Keratinocyte (primary cell): ENCODE results near the gene IGFBP5. TPM values are rescaled to one million over a fixed set of nuclear protein-coding genes. Genes with fewer than 3 reads are reported as not detected.

Source experiments
- DNase-seq: peaks from one replicate; pipeline ENCODE4 v3.0.0-alpha.2; 2011; ENCODE audit warnings: low read depth, missing footprints, low spot score
- FAIRE-seq: peaks from 2 replicates; lab custom pipeline; 2011; peaks lifted over from hg19 to GRCh38; lab: Jason Lieb, UNC
- H2AFZ ChIP-seq: 2 replicates; pipeline ENCODE4 v1.6.0; 2012; ENCODE audit warnings: low read length, control low read depth, inconsistent platforms; ENCODE audit not compliant: control insufficient read depth
- H3K27ac ChIP-seq: 2 replicates; pipeline ENCODE4 v1.5.1; 2011; ENCODE audit warnings: low read length; ENCODE audit not compliant: control insufficient read depth, insufficient read depth
- H3K27me3 ChIP-seq: 3 replicates; pipeline ENCODE4 v1.6.0; 2011; ENCODE audit warnings: low read length; ENCODE audit not compliant: control insufficient read depth, insufficient read depth; ENCODE audit errors: extremely low read depth
- H3K36me3 ChIP-seq, 2 experiments: 2 replicates in 1 of 2; 3 replicates in 1 of 2; pipeline ENCODE4 v1.5.1; 2011; ENCODE audit warnings: low read length in 2 of 2, mild to moderate bottlenecking in 1 of 2; ENCODE audit not compliant: control insufficient read depth in 2 of 2, insufficient read depth in 2 of 2; ENCODE audit errors: extremely low read depth in 1 of 2
- H3K4me1 ChIP-seq: 3 replicates; pipeline ENCODE4 v1.5.1; 2011; ENCODE audit warnings: low read length; ENCODE audit not compliant: control insufficient read depth, insufficient read depth; ENCODE audit errors: extremely low read depth
- H3K4me2 ChIP-seq: 3 replicates; pipeline ENCODE4 v1.6.0; 2011; ENCODE audit warnings: low read depth, low read length; ENCODE audit not compliant: control insufficient read depth, insufficient read depth; ENCODE audit errors: extremely low read depth
- H3K4me3 ChIP-seq, 3 experiments: fragments of 200-600 bp in 1 of 3; sonication (generic) in 1 of 3; 2 replicates in 2 of 3; 3 replicates in 1 of 3; pipeline ENCODE4 v1.5.1; 2011 to 2016; ENCODE audit warnings: low read length in 3 of 3, mild to moderate bottlenecking in 3 of 3, control low read depth in 2 of 3, inconsistent platforms in 1 of 3, low read depth in 1 of 3, mixed read lengths in 1 of 3, mixed run types in 1 of 3, moderate library complexity in 1 of 3; ENCODE audit not compliant: control insufficient read depth in 2 of 3, insufficient read depth in 2 of 3; ENCODE audit errors: extremely low read depth in 1 of 3
- H3K79me2 ChIP-seq: 2 replicates; pipeline ENCODE4 v1.6.0; 2012; ENCODE audit warnings: low read length; ENCODE audit not compliant: control insufficient read depth, insufficient read depth
- H3K9ac ChIP-seq: 3 replicates; pipeline ENCODE4 v1.6.0; 2011; ENCODE audit warnings: low read length; ENCODE audit not compliant: control insufficient read depth, insufficient read depth; ENCODE audit errors: extremely low read depth
- H3K9me1 ChIP-seq: 3 replicates; pipeline ENCODE4 v1.6.0; 2011; ENCODE audit warnings: low read length; ENCODE audit not compliant: control insufficient read depth, insufficient read depth; ENCODE audit errors: extremely low read depth
- H3K9me3 ChIP-seq: 2 replicates; pipeline ENCODE4 v1.5.1; 2012; ENCODE audit warnings: low read depth, low read length; ENCODE audit not compliant: control insufficient read depth
- H4K20me1 ChIP-seq: 3 replicates; pipeline ENCODE4 v1.6.0; 2011; ENCODE audit warnings: low read length; ENCODE audit not compliant: control insufficient read depth, insufficient read depth; ENCODE audit errors: extremely low read depth
- EZH2 ChIP-seq: IDR thresholded peaks from one replicate; pipeline ENCODE4 v1.6.1; 2012; ENCODE audit warnings: inconsistent platforms, mild to moderate bottlenecking, low read length, moderate library complexity
- dilution Hi-C: fragments of 300-500 bp; cut with MboI; formaldehyde crosslinking; loops from one replicate; pipeline ENCODE4 v1.7.0; 2020; ENCODE audit warnings: low sequenced_read_pairs; ENCODE audit not compliant: extremely low pct_ligation_motif_present
- polyA plus RNA-seq, 5 experiments: library from polyadenylated mRNA; depleted of rRNA in 3 of 5; stranded (reverse) in 3 of 5; stranded (forward) in 1 of 5; unstranded in 1 of 5; fragments of >200 nt; gene quantifications; 1 replicate in 1 of 5; 2 replicates in 3 of 5; 3 replicates in 1 of 5; pipeline versions ENCODE4 v1.2.1 to v1.2.3, GENCODE V29; 2011 to 2012; ENCODE audit warnings: missing spikeins in 2 of 5, low read depth in 1 of 5, low replicate concordance in 1 of 5
- TF ChIP-seq, protein P1 (sequence below), 3 experiments: IDR thresholded peaks in 1 of 3; conservative IDR thresholded peaks in 1 of 3; optimal IDR thresholded peaks in 1 of 3; 2 replicates in 2 of 3; 3 replicates in 1 of 3; pipeline versions ENCODE3 to v1.5.1; 2011; ENCODE audit warnings: low read length in 3 of 3, mild to moderate bottlenecking in 3 of 3, moderate library complexity in 2 of 3, control low read depth in 1 of 3, inconsistent platforms in 1 of 3; ENCODE audit not compliant: insufficient read depth in 2 of 3; ENCODE audit errors: extremely low read depth in 1 of 3

Gene IGFBP5
- polyA plus RNA-seq, 1 donor (not counting 4 experiments of a cell fraction or from before 2014, with no cell fraction given), result 1.1 TPM

DNA sequence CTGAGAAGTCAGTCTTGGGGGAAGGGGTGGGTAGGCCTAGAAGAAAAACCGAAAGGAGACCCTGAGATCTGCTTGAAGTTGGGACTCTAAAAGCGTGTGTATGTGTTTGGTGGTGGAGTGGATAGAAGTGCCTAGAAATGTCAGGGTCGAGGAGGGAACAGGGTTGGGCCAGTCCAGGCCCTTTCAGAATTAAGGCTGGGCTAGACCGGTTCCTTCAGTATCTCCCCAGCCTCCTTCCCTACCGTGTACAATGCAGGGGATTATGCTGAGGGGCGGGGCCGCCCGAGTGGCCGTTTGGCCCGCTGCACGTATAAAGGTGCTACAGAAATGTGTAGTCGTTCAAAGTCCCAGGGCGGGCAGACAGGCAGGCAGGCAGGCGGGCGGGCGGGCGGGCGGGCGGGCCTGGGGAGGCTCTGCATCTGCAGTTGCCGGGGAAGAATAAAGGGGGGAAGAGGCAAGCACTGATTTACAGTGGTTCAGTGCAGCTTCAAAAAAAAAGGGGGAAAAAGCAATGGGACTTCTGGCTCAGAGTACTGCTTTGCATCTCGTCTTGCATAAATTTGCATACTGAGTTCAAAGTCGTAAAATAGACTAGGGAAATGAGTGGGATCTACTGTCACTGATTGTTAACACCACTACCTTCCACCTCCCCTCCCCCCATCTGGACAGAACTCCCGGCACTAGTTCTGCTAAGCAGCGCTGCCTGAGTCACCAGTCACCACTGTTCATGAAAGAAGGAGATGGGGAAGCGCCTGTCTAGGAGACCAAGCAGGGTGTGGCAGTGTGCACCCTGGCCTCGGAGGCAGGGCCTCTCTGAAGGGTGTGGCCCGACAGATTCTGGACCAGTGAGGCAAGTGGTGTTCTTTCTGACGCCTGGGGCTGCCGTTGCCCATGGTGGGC lies 58.5 kb downstream of the IGFBP5 start:
- peaks cover 40% of the 10 kb centered on the region for H3K27me3 ChIP-seq
- H3K4me3 ChIP-seq, result no peak overlapping the region
- peak overlapping the region; percentile 8 for H3K4me2 ChIP-seq
- H3K79me2 ChIP-seq, result no peaks in the 10 kb centered on the region
- H3K27ac ChIP-seq, result no peak overlapping the region
- no peak overlapping the region for H2AFZ ChIP-seq
- H3K4me1 ChIP-seq, result peaks cover 12% of the 10 kb centered on the region
- H3K36me3 ChIP-seq, result no peaks in the 10 kb centered on the region
- DNase-seq (no peak), FAIRE-seq (peak; percentile 83)
- no peaks in the 10 kb centered on the region for H3K9me1 ChIP-seq
- H3K9me3 ChIP-seq, result no peaks in the 10 kb centered on the region
- H3K9ac ChIP-seq, result no peak overlapping the region
- TF ChIP-seq EZH2, result no peak
- TF ChIP-seq, protein P1, sequence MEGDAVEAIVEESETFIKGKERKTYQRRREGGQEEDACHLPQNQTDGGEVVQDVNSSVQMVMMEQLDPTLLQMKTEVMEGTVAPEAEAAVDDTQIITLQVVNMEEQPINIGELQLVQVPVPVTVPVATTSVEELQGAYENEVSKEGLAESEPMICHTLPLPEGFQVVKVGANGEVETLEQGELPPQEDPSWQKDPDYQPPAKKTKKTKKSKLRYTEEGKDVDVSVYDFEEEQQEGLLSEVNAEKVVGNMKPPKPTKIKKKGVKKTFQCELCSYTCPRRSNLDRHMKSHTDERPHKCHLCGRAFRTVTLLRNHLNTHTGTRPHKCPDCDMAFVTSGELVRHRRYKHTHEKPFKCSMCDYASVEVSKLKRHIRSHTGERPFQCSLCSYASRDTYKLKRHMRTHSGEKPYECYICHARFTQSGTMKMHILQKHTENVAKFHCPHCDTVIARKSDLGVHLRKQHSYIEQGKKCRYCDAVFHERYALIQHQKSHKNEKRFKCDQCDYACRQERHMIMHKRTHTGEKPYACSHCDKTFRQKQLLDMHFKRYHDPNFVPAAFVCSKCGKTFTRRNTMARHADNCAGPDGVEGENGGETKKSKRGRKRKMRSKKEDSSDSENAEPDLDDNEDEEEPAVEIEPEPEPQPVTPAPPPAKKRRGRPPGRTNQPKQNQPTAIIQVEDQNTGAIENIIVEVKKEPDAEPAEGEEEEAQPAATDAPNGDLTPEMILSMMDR (optimal IDR thresholded peaks at IDR 0.05 in 1 of 3, IDR thresholded peaks at IDR 0.05 in 1 of 3, conservative IDR thresholded peaks at IDR 0.05 in 1 of 3; ENCODE audit: extremely low read depth in 1 of 3, insufficient read depth in 2 of 3, low read length in 3 of 3), result no peak
- H4K20me1 ChIP-seq, result no peaks in the 10 kb centered on the region
- dilution Hi-C loops, result no loop called here

DNA sequence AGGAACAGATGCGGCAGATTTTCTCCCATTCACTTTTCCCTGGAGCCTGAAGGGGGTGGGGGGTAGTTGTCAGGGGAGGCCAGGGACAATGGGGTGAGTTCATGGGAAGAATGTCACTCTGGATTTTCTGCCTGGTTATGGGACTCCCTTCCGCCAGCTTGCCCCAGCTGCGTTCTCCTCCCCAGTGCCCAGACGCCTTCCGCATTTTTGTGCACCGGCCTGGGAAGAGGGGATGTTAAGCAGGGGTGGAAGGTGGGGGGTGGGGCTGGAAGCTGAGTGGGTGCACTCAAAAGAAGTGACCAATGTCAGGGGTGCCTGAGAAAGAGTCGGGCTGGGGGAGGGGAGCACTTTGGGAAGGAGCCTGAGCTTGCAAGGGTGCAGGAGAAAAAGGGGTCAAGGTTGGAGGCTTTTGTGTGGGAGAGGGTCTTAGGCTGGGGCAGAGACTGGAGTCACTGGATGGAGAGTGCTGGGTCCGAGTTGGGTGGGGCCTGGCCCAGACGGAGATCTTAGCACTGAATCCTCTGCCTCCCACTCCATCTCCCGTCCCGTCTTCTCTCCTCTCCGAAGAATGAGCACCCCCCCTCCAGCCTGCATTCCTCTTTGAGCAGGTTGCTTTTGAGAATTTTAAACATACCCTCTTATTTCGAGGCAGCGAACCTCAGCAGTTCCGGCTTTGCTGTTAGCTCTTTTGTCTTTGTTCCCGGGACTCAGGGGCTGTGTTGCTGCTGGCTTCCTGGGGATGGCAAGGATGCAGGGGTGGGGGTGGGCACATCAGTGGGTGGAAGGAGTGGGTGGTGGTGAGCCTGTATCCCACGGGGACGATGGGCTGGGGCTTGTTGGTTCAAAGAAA lies 59.4 kb downstream of the IGFBP5 start:
- H3K9ac ChIP-seq, result no peak overlapping the region
- H2AFZ ChIP-seq, result no peak overlapping the region
- H3K4me3 ChIP-seq, result no peak overlapping the region
- no peak overlapping the region for H3K4me2 ChIP-seq
- DNase-seq (no peak), FAIRE-seq (no peak)
- dilution Hi-C loops, result no loop called here
- TF ChIP-seq EZH2, result no peak
- TF ChIP-seq, protein P1 (optimal IDR thresholded peaks at IDR 0.05 in 1 of 3, IDR thresholded peaks at IDR 0.05 in 1 of 3, conservative IDR thresholded peaks at IDR 0.05 in 1 of 3; ENCODE audit: extremely low read depth in 1 of 3, insufficient read depth in 2 of 3, low read length in 3 of 3), result no peak
- no peaks in the 10 kb centered on the region for H3K9me3 ChIP-seq
- no peak overlapping the region for H3K27ac ChIP-seq
- peaks cover 40% of the 10 kb centered on the region for H3K27me3 ChIP-seq
- H4K20me1 ChIP-seq, result no peaks in the 10 kb centered on the region
- no peaks in the 10 kb centered on the region for H3K9me1 ChIP-seq
- H3K79me2 ChIP-seq, result no peaks in the 10 kb centered on the region
- peaks cover 12% of the 10 kb centered on the region for H3K4me1 ChIP-seq
- no peaks in the 10 kb centered on the region for H3K36me3 ChIP-seq
